Activated naive CD4-positive, alpha-beta T cell treated with anti-CD3 and anti-CD28 coated beads, Interleukin-2, amount 50 U/mL, for 24 hours (primary cell): ENCODE data around the gene HYAL3.

Experiments used
- H3K27ac Mint-ChIP-seq: one replicate; pipeline ENCODE4 v1.8.0; 2021; ENCODE audit warnings: mild to moderate bottlenecking, mixed read lengths
- H3K27me3 Mint-ChIP-seq: one replicate; pipeline ENCODE4 v1.8.0; 2021; ENCODE audit warnings: mixed read lengths
- H3K36me3 Mint-ChIP-seq: one replicate; pipeline ENCODE4 v1.8.0; 2021; ENCODE audit warnings: mixed read lengths
- H3K4me1 Mint-ChIP-seq: one replicate; pipeline ENCODE4 v1.8.0; 2021; ENCODE audit warnings: mixed read lengths
- H3K4me3 Mint-ChIP-seq: one replicate; pipeline ENCODE4 v1.8.0; 2021; ENCODE audit warnings: mild to moderate bottlenecking, mixed read lengths
- H3K9me3 Mint-ChIP-seq: one replicate; pipeline ENCODE4 v1.8.0; 2021; ENCODE audit warnings: mixed read lengths

Gene HYAL3

DNA sequence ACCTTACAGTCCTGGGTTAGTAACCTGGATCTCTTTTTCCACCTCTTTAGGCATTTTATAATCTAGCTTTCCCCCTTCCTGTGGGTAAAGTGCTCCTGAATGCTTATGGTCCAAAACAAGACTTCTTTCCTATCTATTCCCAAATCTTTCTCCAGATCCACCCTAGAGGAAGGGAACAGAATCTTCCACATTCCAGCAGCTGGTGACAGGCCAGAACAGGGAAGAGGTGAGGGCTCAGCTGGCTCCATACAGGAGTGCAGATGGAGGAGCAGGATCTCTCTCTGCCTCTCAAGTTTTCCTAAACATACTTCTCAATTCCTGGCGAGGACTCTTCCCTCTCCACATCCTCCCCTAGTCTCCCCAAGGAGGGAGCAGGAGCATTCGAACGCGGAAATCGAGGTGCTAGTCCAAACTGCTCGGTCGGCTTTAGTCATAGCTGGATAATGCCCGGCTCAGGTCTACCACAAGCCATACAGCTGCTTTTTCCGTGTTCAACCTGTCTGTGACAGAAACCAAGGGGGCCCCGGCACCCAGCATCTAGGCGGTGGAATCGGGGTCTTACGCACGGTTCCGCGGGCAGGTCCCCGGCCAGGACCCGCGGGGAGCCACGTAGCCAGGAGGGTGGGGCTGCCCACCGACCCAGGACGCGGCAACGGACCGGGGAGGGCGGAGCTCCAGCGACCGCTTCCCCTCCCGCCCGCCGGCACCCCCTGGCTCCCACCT lies 37.4 kb upstream of the HYAL3 start:
- H3K4me1 Mint-ChIP-seq = peaks cover 61% of the 10 kb centered on the region
- no peaks in the 10 kb centered on the region for H3K27me3 Mint-ChIP-seq
- H3K36me3 Mint-ChIP-seq = peaks cover 4% of the 10 kb centered on the region
- H3K27ac Mint-ChIP-seq = peak overlapping the region; percentile 99
- no peaks in the 10 kb centered on the region for H3K9me3 Mint-ChIP-seq
- H3K4me3 Mint-ChIP-seq = peak overlapping the region; percentile 98

GRCh38 chr3:50334339-50335075 lies 35.3 kb upstream of the HYAL3 start:
- Mint-ChIP-seq H3K27me3 (no peaks in the 10 kb centered on the region), H3K9me3 (no peaks in the 10 kb centered on the region), H3K4me3 (peak overlapping the region; percentile 61), H3K36me3 (peaks cover 4% of the 10 kb centered on the region), H3K27ac (peak overlapping the region; percentile 65), H3K4me1 (peaks cover 48% of the 10 kb centered on the region)

- Mint-ChIP-seq H3K27me3 (no peaks in the 10 kb centered on the region), H3K36me3 (peaks cover 4% of the 10 kb centered on the region), H3K9me3 (no peaks in the 10 kb centered on the region), H3K4me1 (peaks cover 41% of the 10 kb centered on the region), H3K4me3 (peak overlapping the region; percentile 61), H3K27ac (peak overlapping the region; percentile 79)
Observed at GRCh38 chr3:50333744-50334328, 34.6 kb upstream of the HYAL3 start.

DNA sequence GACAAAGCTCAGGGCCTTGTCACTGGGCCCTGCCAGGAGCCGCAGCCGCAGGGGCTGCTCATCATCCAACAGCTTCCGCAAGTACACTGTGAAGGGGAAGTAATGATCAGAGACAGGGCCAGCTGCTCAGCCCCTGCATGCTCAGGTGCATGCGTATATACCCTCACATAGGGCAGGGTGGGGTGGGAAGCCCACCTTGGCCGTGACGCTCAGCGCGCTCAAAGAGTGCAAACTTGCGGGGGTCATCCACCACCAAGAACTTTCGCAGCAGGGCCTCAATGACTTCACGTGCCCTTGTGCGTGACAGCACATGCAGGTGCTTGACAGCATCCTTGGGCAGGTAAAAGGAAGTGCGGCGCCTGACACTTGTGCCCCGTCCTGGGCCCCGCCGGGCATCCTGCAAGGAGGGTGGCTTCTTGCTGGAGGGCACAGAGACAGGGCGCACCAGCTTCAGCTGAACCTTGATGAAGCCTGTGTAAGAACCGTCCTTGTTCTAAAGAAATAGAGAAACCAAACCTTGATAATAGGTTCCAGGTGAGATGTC lies 32.2 kb upstream of the HYAL3 start:
- H3K4me3 Mint-ChIP-seq = no peak overlapping the region
- no peaks in the 10 kb centered on the region for H3K9me3 Mint-ChIP-seq
- H3K36me3 Mint-ChIP-seq = peaks cover under 1% of the 10 kb centered on the region
- H3K27me3 Mint-ChIP-seq = no peaks in the 10 kb centered on the region
- H3K27ac Mint-ChIP-seq = no peak overlapping the region
- peaks cover 40% of the 10 kb centered on the region for H3K4me1 Mint-ChIP-seq

- Mint-ChIP-seq H3K4me3 (no peak overlapping the region), H3K4me1 (peaks cover 30% of the 10 kb centered on the region), H3K9me3 (no peaks in the 10 kb centered on the region), H3K27ac (no peak overlapping the region), H3K27me3 (no peaks in the 10 kb centered on the region), H3K36me3 (no peaks in the 10 kb centered on the region)
Observed at GRCh38 chr3:50330330-50330729, 31.1 kb upstream of the HYAL3 start.

GRCh38 chr3:50327943-50328691 lies 28.9 kb upstream of the HYAL3 start, which contains the start of gene TUSC2:
Gene TUSC2 (minus strand): TSS chr3:50328223. CDS start chr3:50328099, 124 bp downstream.
- Mint-ChIP-seq H3K4me3 (peak within 1 kb of the TSS; percentile 96), H3K27ac (peak within 1 kb of the TSS; percentile 95), H3K9me3 (no peaks in the 10 kb centered on the region), H3K4me1 (peaks cover 25% of the 10 kb centered on the region), H3K27me3 (no peaks in the 10 kb centered on the region), H3K36me3 (no peaks in the 10 kb centered on the region)

DNA sequence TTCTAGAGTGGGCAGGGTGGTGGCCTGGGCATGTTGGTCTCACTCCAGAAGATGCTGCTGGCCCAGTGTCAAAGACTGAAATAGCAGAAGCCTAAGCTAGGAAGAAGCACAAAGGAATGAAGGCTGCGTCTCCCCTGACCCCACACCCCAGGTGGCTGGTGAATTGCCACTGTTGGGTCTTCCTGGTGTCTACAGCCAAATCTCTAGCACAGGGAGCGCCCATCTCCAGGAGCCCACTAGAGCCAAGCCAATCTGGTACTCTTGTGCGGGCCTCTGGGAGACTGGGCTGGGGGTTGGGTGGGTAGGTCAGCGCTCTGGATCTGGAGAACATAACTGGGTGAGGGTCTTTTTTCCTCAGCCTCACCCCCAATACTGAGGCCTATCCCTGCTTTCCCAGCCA lies 27.9 kb upstream of the HYAL3 start:
- Mint-ChIP-seq H3K27ac (no peak overlapping the region), H3K27me3 (no peaks in the 10 kb centered on the region), H3K9me3 (no peaks in the 10 kb centered on the region), H3K4me1 (peaks cover 25% of the 10 kb centered on the region), H3K4me3 (peak overlapping the region; percentile 96), H3K36me3 (no peaks in the 10 kb centered on the region)

DNA sequence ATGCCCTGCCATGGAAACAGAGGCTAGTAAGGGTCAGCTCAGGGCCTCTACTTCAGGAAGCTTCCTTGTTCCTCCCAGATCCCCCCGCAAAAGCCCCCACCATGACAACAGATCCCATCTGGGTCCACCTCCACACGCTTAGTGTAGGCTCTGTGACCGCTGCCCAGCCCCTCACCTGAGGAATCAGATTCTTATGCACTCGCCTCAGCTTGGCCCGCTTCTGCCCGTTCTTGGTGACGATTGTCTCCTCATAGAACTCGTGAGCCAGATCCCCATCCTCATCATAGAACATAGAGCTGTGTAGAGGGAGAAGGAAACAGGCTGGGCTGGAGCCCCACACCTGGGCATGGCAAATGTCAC lies 27.0 kb upstream of the HYAL3 start:
- no peaks in the 10 kb centered on the region for H3K36me3 Mint-ChIP-seq
- H3K9me3 Mint-ChIP-seq = no peaks in the 10 kb centered on the region
- H3K27ac Mint-ChIP-seq = no peak overlapping the region
- peaks cover 25% of the 10 kb centered on the region for H3K4me1 Mint-ChIP-seq
- H3K27me3 Mint-ChIP-seq = no peaks in the 10 kb centered on the region
- H3K4me3 Mint-ChIP-seq = peak overlapping the region; percentile 58

DNA sequence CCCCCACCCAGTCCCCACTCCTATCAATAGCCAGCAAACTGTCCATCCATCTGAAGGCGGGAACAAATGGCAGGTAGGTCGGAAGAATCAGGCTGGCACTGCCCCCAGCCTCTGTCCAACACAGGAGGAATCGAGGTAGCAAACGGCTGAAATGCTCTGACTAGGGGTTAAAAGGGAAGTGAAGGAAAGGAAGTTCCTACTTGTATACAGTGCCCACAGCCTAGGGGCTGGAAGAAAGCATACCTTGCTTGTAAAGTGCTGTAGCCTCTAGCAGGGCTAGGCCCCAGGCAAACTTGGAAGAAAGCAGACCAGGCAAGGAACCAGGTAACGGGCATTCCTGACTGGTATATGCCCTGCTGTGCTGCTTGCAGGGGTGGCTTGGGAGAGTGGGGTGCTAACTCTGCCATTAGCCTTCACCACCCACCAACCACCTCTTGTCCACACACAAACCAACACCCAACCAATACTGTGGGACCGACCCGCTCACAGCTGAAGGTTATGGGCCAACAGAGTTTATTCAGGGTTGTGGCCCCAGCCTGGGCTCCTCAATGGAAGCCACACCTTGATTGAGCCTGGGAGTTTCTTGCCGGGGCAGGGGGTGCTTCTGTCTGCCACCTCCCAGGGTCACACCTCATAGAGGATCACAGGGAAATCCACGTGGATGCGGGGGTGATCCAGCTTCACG lies 26.4 kb upstream of the HYAL3 start:
- no peaks in the 10 kb centered on the region for H3K27me3 Mint-ChIP-seq
- peak overlapping the region; percentile 79 for H3K27ac Mint-ChIP-seq

DNA sequence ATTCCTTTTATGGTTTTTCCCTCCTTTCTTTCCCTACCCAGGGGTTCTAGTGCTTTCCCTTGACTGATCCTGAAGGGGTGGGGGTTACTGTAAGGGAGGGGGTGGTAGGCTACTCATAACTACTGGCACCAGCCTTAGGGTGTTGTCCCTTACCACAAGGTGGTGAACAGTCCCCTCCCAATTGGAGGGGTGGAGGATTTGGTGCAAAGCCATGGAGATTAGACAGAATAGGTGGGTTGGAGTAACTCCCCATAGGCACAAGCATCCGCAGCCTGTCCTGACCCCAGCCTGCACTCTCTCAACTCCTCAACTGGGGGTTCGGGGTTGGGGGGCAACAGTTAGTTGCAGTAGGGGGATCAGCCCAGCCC lies 25.9 kb upstream of the HYAL3 start:
- no peak overlapping the region for H3K27ac Mint-ChIP-seq
- H3K4me3 Mint-ChIP-seq = no peak overlapping the region
- peaks cover 28% of the 10 kb centered on the region for H3K4me1 Mint-ChIP-seq
- no peaks in the 10 kb centered on the region for H3K27me3 Mint-ChIP-seq
- H3K36me3 Mint-ChIP-seq = no peaks in the 10 kb centered on the region
- no peaks in the 10 kb centered on the region for H3K9me3 Mint-ChIP-seq

More for the DNA sequence above, 26.4 kb upstream of the HYAL3 start:
- H3K36me3 Mint-ChIP-seq = no peaks in the 10 kb centered on the region
- H3K9me3 Mint-ChIP-seq = no peaks in the 10 kb centered on the region
- no peak overlapping the region for H3K4me3 Mint-ChIP-seq
- peaks cover 25% of the 10 kb centered on the region for H3K4me1 Mint-ChIP-seq

DNA sequence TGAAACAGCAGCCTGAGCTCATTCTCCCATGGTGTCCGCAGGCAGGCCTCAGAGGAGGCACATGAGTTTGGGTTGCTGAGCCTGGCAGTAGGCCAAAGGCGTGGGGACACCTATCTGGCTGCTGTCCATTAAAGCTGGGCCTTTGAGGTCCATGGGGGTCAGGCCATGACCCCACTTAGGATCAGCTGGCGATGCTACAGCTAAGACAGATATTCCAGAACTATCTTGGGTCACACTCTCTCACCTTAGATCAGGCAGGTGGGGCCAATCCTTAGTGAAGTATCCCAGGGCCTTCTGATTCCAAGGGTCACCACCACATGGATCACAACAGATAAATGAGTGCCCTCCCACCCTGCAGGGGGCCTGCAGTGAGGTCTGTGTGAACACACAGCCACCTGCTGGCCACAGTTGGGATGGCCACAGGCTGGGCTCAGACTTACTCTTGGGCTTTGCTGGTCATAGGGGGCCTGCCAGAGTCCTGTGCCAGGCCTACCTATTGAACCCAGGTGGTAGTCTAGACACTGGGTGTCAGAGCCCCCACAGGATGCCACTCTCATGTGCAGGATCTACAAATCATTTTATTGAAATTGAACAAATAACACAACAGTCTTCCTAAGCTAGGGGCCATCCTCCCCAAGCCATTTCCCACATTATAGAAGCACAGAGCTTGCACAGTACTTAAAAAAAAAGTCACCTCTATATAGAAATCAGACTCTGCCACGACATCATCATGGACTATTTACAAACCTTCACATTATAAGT lies 25.3 kb upstream of the HYAL3 start:
- Mint-ChIP-seq H3K27ac (peak overlapping the region; percentile 46), H3K9me3 (no peaks in the 10 kb centered on the region), H3K4me3 (no peak overlapping the region), H3K4me1 (peaks cover 32% of the 10 kb centered on the region), H3K36me3 (no peaks in the 10 kb centered on the region), H3K27me3 (no peaks in the 10 kb centered on the region)

GRCh38 chr3:50323614-50324199 lies 24.5 kb upstream of the HYAL3 start:
- Mint-ChIP-seq H3K9me3 (no peaks in the 10 kb centered on the region), H3K27ac (peak overlapping the region; percentile 46), H3K27me3 (no peaks in the 10 kb centered on the region), H3K36me3 (no peaks in the 10 kb centered on the region), H3K4me1 (peaks cover 38% of the 10 kb centered on the region), H3K4me3 (no peak overlapping the region)

GRCh38 chr3:50323092-50323600 lies 23.9 kb upstream of the HYAL3 start:
- H3K27ac Mint-ChIP-seq = peak overlapping the region; percentile 74
- H3K4me1 Mint-ChIP-seq = peaks cover 36% of the 10 kb centered on the region
- no peaks in the 10 kb centered on the region for H3K9me3 Mint-ChIP-seq
- peak overlapping the region; percentile 47 for H3K4me3 Mint-ChIP-seq
- H3K27me3 Mint-ChIP-seq = no peaks in the 10 kb centered on the region
- H3K36me3 Mint-ChIP-seq = no peaks in the 10 kb centered on the region
